ENCODE measurements around the gene TMEM237. TPM values are rescaled to one million over a fixed set of nuclear protein-coding genes. Genes with fewer than 3 reads are reported as not detected.

Gene TMEM237
- total RNA-seq, 1 donor from 2014 or later = 55.3 TPM

- Mint-ChIP-seq H3K4me3 (ENCODE audit: low read depth) (no peak overlapping the region), H3K9me3 (ENCODE audit: low read depth) (no peaks in the 10 kb centered on the region), H3K36me3 (ENCODE audit: insufficient read depth) (no peaks in the 10 kb centered on the region), H3K27ac (no peak overlapping the region), H3K4me1 (ENCODE audit: low read depth) (peaks cover 2% of the 10 kb centered on the region), H3K27me3 (no peaks in the 10 kb centered on the region)
- no peak for TF ChIP-seq CTCF (IDR thresholded peaks at IDR 0.05; ENCODE audit: unreplicated experiment)
- DNase-seq (ENCODE audit: low spot score, unreplicated experiment) = no peak
Measured at GRCh38 chr2:201580486-201580885, 62.8 kb downstream of the TMEM237 start.

GRCh38 chr2:201579536-201579935 is 63.8 kb downstream of the TMEM237 start:
- H3K36me3 Mint-ChIP-seq (ENCODE audit: insufficient read depth) = no peaks in the 10 kb centered on the region
- no peaks in the 10 kb centered on the region for H3K9me3 Mint-ChIP-seq (ENCODE audit: low read depth)
- no peak overlapping the region for H3K4me3 Mint-ChIP-seq (ENCODE audit: low read depth)
- TF ChIP-seq CTCF (IDR thresholded peaks at IDR 0.05; ENCODE audit: unreplicated experiment) = no peak
- no peak overlapping the region for H3K27ac Mint-ChIP-seq
- no peak for DNase-seq (ENCODE audit: low spot score, unreplicated experiment)
- peaks cover 2% of the 10 kb centered on the region for H3K4me1 Mint-ChIP-seq (ENCODE audit: low read depth)
- H3K27me3 Mint-ChIP-seq = no peaks in the 10 kb centered on the region

GRCh38 chr2:201575971-201576370 is 67.3 kb downstream of the TMEM237 start:
- DNase-seq (ENCODE audit: low spot score, unreplicated experiment) = no peak
- Mint-ChIP-seq H3K27me3 (no peaks in the 10 kb centered on the region), H3K4me3 (ENCODE audit: low read depth) (no peak overlapping the region), H3K27ac (no peak overlapping the region), H3K36me3 (ENCODE audit: insufficient read depth) (no peaks in the 10 kb centered on the region), H3K4me1 (ENCODE audit: low read depth) (peaks cover 2% of the 10 kb centered on the region), H3K9me3 (ENCODE audit: low read depth) (no peaks in the 10 kb centered on the region)
- no peak for TF ChIP-seq CTCF (IDR thresholded peaks at IDR 0.05; ENCODE audit: unreplicated experiment)

- Mint-ChIP-seq H3K4me1 (ENCODE audit: low read depth) (peaks cover 2% of the 10 kb centered on the region), H3K4me3 (ENCODE audit: low read depth) (no peak overlapping the region), H3K36me3 (ENCODE audit: insufficient read depth) (no peaks in the 10 kb centered on the region), H3K27ac (no peak overlapping the region), H3K9me3 (ENCODE audit: low read depth) (no peaks in the 10 kb centered on the region), H3K27me3 (no peaks in the 10 kb centered on the region)
- TF ChIP-seq CTCF (IDR thresholded peaks at IDR 0.05; ENCODE audit: unreplicated experiment) = no peak
- no peak for DNase-seq (ENCODE audit: low spot score, unreplicated experiment)
Measured at GRCh38 chr2:201574766-201575165, 68.5 kb downstream of the TMEM237 start.

- no peak overlapping the region for H3K27ac Mint-ChIP-seq
- no peaks in the 10 kb centered on the region for H3K9me3 Mint-ChIP-seq (ENCODE audit: low read depth)
- peaks cover 2% of the 10 kb centered on the region for H3K4me1 Mint-ChIP-seq (ENCODE audit: low read depth)
- no peaks in the 10 kb centered on the region for H3K27me3 Mint-ChIP-seq
- TF ChIP-seq CTCF (IDR thresholded peaks at IDR 0.05; ENCODE audit: unreplicated experiment) = no peak
- H3K4me3 Mint-ChIP-seq (ENCODE audit: low read depth) = no peak overlapping the region
- DNase-seq (ENCODE audit: low spot score, unreplicated experiment) = no peak
- no peaks in the 10 kb centered on the region for H3K36me3 Mint-ChIP-seq (ENCODE audit: insufficient read depth)
Measured at GRCh38 chr2:201572846-201573508, 70.3 kb downstream of the TMEM237 start.

Other genes starting within 250 kb of the TMEM237 start
- 17.9 and 18.2 TPM in 2 replicates for gene TRAK2, start 192.0 kb downstream of the TMEM237 start, total RNA-seq
- gene STRADB, start 191.8 kb downstream of the TMEM237 start, total RNA-seq = 48.2 and 51.0 TPM in 2 replicates
- gene MPP4, start 55.1 kb upstream of the TMEM237 start, total RNA-seq = 0.22 TPM in 1 of 2 replicates, not detected in the other
- 48.1 and 50.2 TPM in 2 replicates for gene ALS2, start 137.4 kb upstream of the TMEM237 start, total RNA-seq
- gene CDK15, start 163.0 kb upstream of the TMEM237 start, total RNA-seq = 0.07 TPM in 1 of 2 replicates, not detected in the other

Measured in progenitor cell of endocrine pancreas (in vitro differentiated cells).